Mesodermal cell (in vitro differentiated cells): ENCODE measurements around the gene ARHGEF4.
"Not testable (repeated sequence)": the region's sequence is repeated elsewhere in the genome, so short reads cannot be mapped to it uniquely, and the experiment has no call there.

Source experiments
- H3K27ac ChIP-seq: 2 replicates; pipeline ENCODE4 v1.7.0; 2013; ENCODE audit warnings: mild to moderate bottlenecking, low read depth, low read length, moderate library complexity; ENCODE audit not compliant: severe bottlenecking
- H3K36me3 ChIP-seq: 2 replicates; pipeline ENCODE4 v1.7.1; 2013; ENCODE audit warnings: mild to moderate bottlenecking, low read length, moderate library complexity; ENCODE audit not compliant: control insufficient read depth, insufficient read depth
- H3K4me1 ChIP-seq: one replicate; pipeline ENCODE4 v1.7.1; 2013; ENCODE audit warnings: mild to moderate bottlenecking, low read length; ENCODE audit not compliant: insufficient read depth, control insufficient read depth, poor library complexity, severe bottlenecking
- H3K4me3 ChIP-seq: 2 replicates; pipeline ENCODE4 v1.7.0; 2013; ENCODE audit warnings: low read length, control low read depth, mild to moderate bottlenecking; ENCODE audit not compliant: insufficient read depth, poor library complexity, severe bottlenecking; ENCODE audit errors: extremely low read depth
- H3K9me3 ChIP-seq: 2 replicates; pipeline ENCODE4 v1.7.1; 2013; ENCODE audit warnings: mild to moderate bottlenecking, low read length, moderate library complexity; ENCODE audit not compliant: control insufficient read depth
- WGBS, 2 experiments: methylation state at CpG; one replicate each; pipeline ENCODE4 v1.1.5; 2013; ENCODE audit warnings: missing lambda C conversion rate in 2 of 2; ENCODE audit not compliant: insufficient coverage in 2 of 2; 5-methylcytosine and 5-hydroxymethylcytosine counted together

Gene ARHGEF4

GRCh38 chr2:131079931-131080330, 243.2 kb downstream of the ARHGEF4 start:
- 96% methylated on average over 6 of the region's 6 CpGs for WGBS, 2 experiments
- not testable (repeated sequence) for H3K4me3 ChIP-seq, H3K27ac ChIP-seq, H3K9me3 ChIP-seq
- Histone ChIP-seq H3K36me3 (peaks cover 92% of the 10 kb centered on the region), H3K4me1 (peaks cover 10% of the 10 kb centered on the region)

DNA sequence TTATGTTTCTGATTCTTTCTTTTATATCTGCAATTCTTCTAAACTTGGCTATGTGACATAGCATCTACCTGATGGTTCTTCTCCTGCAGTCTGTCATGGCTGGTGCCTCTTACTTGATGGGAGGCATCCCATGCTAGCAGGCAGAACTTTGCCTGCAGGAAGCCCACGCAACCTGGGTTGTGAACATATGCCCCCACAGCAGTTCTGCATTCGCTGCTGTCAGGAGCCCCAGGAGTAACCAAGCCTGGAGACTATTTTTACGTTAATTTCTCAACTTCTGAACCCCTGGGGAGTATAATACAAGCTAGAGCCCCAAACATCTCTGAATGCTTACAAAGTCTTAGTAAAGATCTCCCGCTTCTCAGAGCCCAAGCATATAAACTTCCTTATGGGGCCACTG, 244.5 kb downstream of the ARHGEF4 start:
- Histone ChIP-seq H3K4me3 (no peak overlapping the region), H3K36me3 (peaks cover 92% of the 10 kb centered on the region), H3K9me3 (no peaks in the 10 kb centered on the region), H3K4me1 (peaks cover 10% of the 10 kb centered on the region), H3K27ac (no peak overlapping the region)
- 93 to 98% methylated on average over 3 to 4 of the region's 4 CpGs for WGBS, 2 experiments

DNA sequence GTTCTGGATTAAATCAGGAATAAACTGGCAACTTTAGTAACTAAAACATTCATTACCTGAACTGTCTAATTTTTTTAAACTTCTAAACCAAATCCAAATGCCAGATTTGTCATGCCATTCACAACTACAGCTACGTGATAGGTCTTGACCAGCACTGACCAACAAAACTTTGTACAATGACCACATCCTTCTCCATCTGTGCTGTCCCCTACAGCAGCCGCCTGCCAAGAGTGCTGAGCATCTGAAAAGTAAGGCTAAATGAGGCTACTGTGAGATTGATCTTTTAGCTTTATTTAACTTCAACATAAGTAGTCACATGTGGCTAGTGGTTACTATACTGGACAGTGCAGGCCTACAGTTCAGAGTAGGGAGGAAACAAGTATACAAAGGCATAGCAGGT, 248.9 kb downstream of the ARHGEF4 start:
- peaks cover 89% of the 10 kb centered on the region for H3K36me3 ChIP-seq

DNA sequence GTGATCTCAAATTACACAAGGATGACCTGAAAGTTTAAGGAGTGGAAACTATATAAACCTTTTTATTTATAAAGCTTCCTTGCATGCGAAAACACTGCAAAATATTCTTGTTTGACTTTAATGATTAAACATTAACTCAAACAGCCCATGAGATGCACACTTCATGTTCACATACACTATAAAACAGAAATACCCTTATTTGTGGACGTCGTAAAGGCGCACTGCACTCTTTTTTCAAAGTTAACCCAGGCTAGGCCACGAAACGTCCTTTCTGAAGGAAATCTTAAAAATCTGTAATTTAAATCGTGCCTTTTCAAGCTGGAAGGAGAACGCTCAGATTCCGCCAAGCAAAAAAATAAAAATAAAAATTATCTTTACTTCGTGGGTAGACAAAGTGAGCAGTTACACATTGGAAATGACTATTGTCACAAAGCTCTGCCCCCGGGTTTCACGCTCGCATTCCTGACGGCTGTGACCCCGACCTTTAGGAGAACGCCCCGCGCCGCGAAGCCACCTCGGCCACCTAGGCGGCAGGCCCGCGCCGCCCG, 255.8 kb downstream of the ARHGEF4 start:
- Histone ChIP-seq H3K4me3 (peak overlapping the region; percentile 85), H3K27ac (peak overlapping the region; percentile 98), H3K9me3 (no peaks in the 10 kb centered on the region), H3K4me1 (no peaks in the 10 kb centered on the region), H3K36me3 (peaks cover 44% of the 10 kb centered on the region)
- 2 to 5% methylated on average over 20 to 21 of the region's 26 CpGs for WGBS, 2 experiments

More for the DNA sequence above, 248.9 kb downstream of the ARHGEF4 start:
- no peaks in the 10 kb centered on the region for H3K4me1 ChIP-seq
- H3K4me3 ChIP-seq: no peak overlapping the region
- H3K27ac ChIP-seq: no peak overlapping the region
- 100% methylated on average over 1 of the region's 2 CpGs for WGBS, 2 experiments
- no peaks in the 10 kb centered on the region for H3K9me3 ChIP-seq

DNA sequence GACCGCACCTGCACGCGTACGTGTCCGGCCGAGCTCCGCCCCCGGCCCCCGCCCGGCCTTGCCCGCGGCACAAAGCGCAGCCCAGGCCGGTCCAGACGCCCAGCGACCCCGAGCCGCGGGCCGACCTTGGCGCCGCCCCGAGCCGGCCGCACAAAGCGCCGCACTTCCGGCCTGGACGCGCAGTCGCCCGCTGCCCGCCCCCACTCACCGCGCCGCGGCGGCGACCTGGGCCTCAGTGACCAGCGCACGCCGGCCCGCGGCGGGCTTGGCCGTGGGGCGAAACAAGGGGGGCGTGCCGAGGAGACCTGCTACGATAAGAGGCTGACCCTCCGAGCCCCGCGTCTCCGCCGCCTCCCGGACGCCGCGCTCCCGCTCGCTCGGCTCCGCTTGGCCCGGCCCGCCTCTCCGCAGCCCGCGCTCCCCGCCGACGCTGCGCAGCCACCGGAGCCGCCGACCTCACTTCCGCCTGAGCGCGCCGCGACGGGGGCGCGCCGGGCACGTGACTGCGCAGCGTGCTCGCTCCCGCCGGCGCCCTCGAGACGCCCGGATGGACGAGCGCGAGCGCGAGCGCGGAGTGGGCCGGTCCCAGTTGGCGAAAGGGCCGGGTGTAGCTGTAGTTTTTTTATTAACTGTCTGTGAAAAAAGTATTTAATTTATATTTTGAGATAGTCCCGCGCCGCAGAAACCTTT, 256.4 kb downstream of the ARHGEF4 start, which contains the start of gene FAM168B:
Gene FAM168B, minus strand, starts transcription at position 455 of the 690 bp plus-strand sequence. CDS start 10,814 bp downstream, outside the sequence.
- 0 to 1% methylated on average over 65 to 105 of the region's 107 CpGs for WGBS, 2 experiments
- no peaks in the 10 kb centered on the region for H3K4me1 ChIP-seq
- H3K4me3 ChIP-seq: peak within 1 kb of the TSS; percentile 85
- no peaks in the 10 kb centered on the region for H3K9me3 ChIP-seq
- H3K27ac ChIP-seq: peak within 1 kb of the TSS; percentile 98
- peaks cover 38% of the 10 kb centered on the region for H3K36me3 ChIP-seq

GRCh38 chr2:131093696-131094462, 257.2 kb downstream of the ARHGEF4 start:
- 20 to 25% methylated on average over 28 to 37 of the region's 37 CpGs for WGBS, 2 experiments

GRCh38 chr2:131094463-131095281, 258.0 kb downstream of the ARHGEF4 start:
- no peaks in the 10 kb centered on the region for H3K9me3 ChIP-seq
- no peak overlapping the region for H3K27ac ChIP-seq
- WGBS, 2 experiments: 96 to 98% methylated on average over 17 of the region's 22 CpGs
- H3K4me1 ChIP-seq: no peaks in the 10 kb centered on the region
- peaks cover 24% of the 10 kb centered on the region for H3K36me3 ChIP-seq
- H3K4me3 ChIP-seq: no peak overlapping the region

More at GRCh38 chr2:131093696-131094462, 257.2 kb downstream of the ARHGEF4 start:
- H3K4me1 ChIP-seq: no peaks in the 10 kb centered on the region
- peaks cover 30% of the 10 kb centered on the region for H3K36me3 ChIP-seq
- no peaks in the 10 kb centered on the region for H3K9me3 ChIP-seq
- H3K4me3 ChIP-seq: peak overlapping the region; percentile 85
- H3K27ac ChIP-seq: peak overlapping the region; percentile 98
